Heart right ventricle (tissue), 16 donors: Measurements from ENCODE around the gene IMPG2. TPM values are rescaled to one million over a fixed set of nuclear protein-coding genes. Genes with fewer than 3 reads are reported as not detected.
A peak's percentile ranks its signal among the peaks of the same experiment; 100 is the strongest.
"Not testable (repeated sequence)": the region's sequence is repeated elsewhere in the genome, so short reads cannot be mapped to it uniquely, and the experiment has no call there.

ENCODE experiments used
- ATAC-seq, 8 donors: fragments of 200-7000 bp; cut with Tn5 transposase; one replicate each; pipeline ENCODE4 v1.9.1; 2020; ENCODE audit warnings: mild to moderate bottlenecking in 8 of 8, moderate library complexity in 8 of 8, moderate number of reproducible peaks in 1 of 8
- DNase-seq, 2 donors: peaks; one replicate each; pipeline ENCODE4 v3.0.0-alpha.2; 2020
- H3K27ac ChIP-seq, 10 donors: fragments of 200-600 bp; sonication (generic) in 2 of 10; one replicate each; pipeline versions ENCODE4 v1.5.0 to v1.8.0; 2020 to 2022; ENCODE audit warnings: mild to moderate bottlenecking in 3 of 10
- H3K27me3 ChIP-seq, 7 donors: fragments of 200-600 bp; one replicate each; pipeline ENCODE4 v1.8.0; 2021 to 2022; ENCODE audit warnings: mild to moderate bottlenecking in 2 of 7
- H3K36me3 ChIP-seq, 9 donors: fragments of 200-600 bp; sonication (generic) in 1 of 9; one replicate each; pipeline versions ENCODE4 v1.5.0 to v1.8.0; 2020 to 2022; ENCODE audit warnings: mild to moderate bottlenecking in 2 of 9
- H3K4me1 ChIP-seq, 9 donors: fragments of 200-600 bp; sonication (generic) in 1 of 9; one replicate each; pipeline versions ENCODE4 v1.5.0 to v1.8.0; 2020 to 2022; ENCODE audit warnings: mild to moderate bottlenecking in 4 of 9
- H3K4me3 ChIP-seq, 10 donors: fragments of 200-600 bp; sonication (generic) in 2 of 10; one replicate each; pipeline versions ENCODE4 v1.5.0 to v1.8.0; 2020 to 2022; ENCODE audit warnings: mild to moderate bottlenecking in 7 of 10, moderate library complexity in 2 of 10
- H3K9me3 ChIP-seq, 11 donors: fragments of 200-600 bp in 10 of 11; sonication (generic) in 2 of 11; one replicate each; pipeline versions ENCODE4 v1.5.0 to v1.8.0; 2013 to 2022; ENCODE audit warnings: mild to moderate bottlenecking in 2 of 11, control low read depth in 1 of 11, moderate library complexity in 1 of 11
- WGBS, 2 donors: extraction: QIAGEN DNeasy Blood & Tissue Kit; methylation state at CpG; one replicate each; pipeline ENCODE4 v1.1.7; 2013; ENCODE audit warnings: inconsistent platforms in 1 of 2; 5-methylcytosine and 5-hydroxymethylcytosine counted together
- intact Hi-C, 10 donors: fragments of 100-400 bp; cut with DNase I; formaldehyde crosslinking; loops; one replicate each; pipeline versions ENCODE4 v1.11.1 to v1.14.2; 2022
- polyA plus RNA-seq, 2 donors: library from polyadenylated mRNA; stranded (reverse); fragments of 200-250 nt; gene quantifications; one replicate each; pipeline ENCODE4 v1.2.3, GENCODE V29; 2013
- total RNA-seq, 10 donors: library from RNA; stranded (reverse); fragmentation: NEBNext Ultra II Directional in 3 of 10; extraction: Animal tissue kit (Norgen Biotek cat#: 25700) in 3 of 10; gene quantifications; one replicate each; pipeline versions ENCODE4 v1.2.1 to v1.2.4, GENCODE V29; 2021 to 2023
- TF ChIP-seq, protein P1 (sequence below), 9 donors: fragments of 200-600 bp; sonication (generic) in 2 of 9; IDR thresholded peaks; one replicate each; pipeline versions ENCODE4 v1.5.0 to v1.8.0; 2021 to 2022; ENCODE audit warnings: antibody characterized with exemption in 9 of 9, mild to moderate bottlenecking in 5 of 9, moderate library complexity in 1 of 9
- donor health status: Arrhythmogenic right ventricular cardiomyopathy.
- donor health status: ischemic (EF 13 %, LVEDD 7.1; RV severe dilation, severe dysfunction).
- donor health status: healthy with polysubstance abuse.
- donor health status: DM: no; HTN: yes; CAD: no.
- donor health status: DM: no; HTN: no; CAD: no.
- donor health status: ischemic (EF 25% LVEDD 6.9; RV normal size, moderate dysfunction).
- donor health status: ischemic (EF 25% LVEDD 5.7; RV mildly dilated, moderate dysfunction).
- donor health status: healthy.
- donor health status: DM: yes; HTN: yes; CAD: no.
- donor health status: Ischemic cardiomyopathy.
- donor health status: ischemic (EF 35%, LVEDD 5.7; RV mildly dilated, moderate dysfunction).
- donor health status: nonischemic (EF 11% LVEDD 7.7; RV severe dilation, severe dysfunction).
- donor health status: DM: yes; HTN: yes; CAD: no.
- donor health status: PGD.
- donor health status: ischemic (EF 29% LVEDD 5.4; RV normal size, mild dysfunction).
- donor health status: nonischemic (EF 23%, LVEDD 6.1; RV moderate dilation, normal function).

The IMPG2 gene
- total and polyA plus RNA-seq, 12 donors: 0.04 to 0.40 (median 0.21) TPM; not detected in 1

DNA sequence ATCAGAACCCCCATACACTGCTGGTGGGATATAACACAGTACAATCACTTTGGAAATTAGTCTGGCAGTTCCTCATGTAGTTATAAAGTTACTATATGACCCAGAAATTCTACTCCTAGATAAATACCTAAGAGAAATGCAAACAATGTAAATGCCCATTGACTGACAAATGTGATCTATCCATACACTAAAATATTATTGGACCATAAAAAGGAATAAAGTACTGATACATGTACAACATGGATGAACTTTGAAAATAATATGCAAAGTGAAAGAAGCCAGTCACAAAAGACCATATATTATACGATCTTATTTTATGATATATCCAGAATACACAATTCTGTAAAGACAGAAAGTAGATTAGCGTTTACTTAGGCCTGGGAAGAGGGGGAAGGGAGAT lies 7.8 kb downstream of the IMPG2 start:
- H3K4me1 ChIP-seq: peaks cover 0 to 6% (median 0%) of the 10 kb centered on the region in 9 donors
- H3K4me3 ChIP-seq: no peak overlapping the region
- TF ChIP-seq, protein P1, sequence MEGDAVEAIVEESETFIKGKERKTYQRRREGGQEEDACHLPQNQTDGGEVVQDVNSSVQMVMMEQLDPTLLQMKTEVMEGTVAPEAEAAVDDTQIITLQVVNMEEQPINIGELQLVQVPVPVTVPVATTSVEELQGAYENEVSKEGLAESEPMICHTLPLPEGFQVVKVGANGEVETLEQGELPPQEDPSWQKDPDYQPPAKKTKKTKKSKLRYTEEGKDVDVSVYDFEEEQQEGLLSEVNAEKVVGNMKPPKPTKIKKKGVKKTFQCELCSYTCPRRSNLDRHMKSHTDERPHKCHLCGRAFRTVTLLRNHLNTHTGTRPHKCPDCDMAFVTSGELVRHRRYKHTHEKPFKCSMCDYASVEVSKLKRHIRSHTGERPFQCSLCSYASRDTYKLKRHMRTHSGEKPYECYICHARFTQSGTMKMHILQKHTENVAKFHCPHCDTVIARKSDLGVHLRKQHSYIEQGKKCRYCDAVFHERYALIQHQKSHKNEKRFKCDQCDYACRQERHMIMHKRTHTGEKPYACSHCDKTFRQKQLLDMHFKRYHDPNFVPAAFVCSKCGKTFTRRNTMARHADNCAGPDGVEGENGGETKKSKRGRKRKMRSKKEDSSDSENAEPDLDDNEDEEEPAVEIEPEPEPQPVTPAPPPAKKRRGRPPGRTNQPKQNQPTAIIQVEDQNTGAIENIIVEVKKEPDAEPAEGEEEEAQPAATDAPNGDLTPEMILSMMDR (IDR thresholded peaks at IDR 0.05): no peak
- intact Hi-C loops: no loop called here
- no peaks in the 10 kb centered on the region for H3K27me3 ChIP-seq
- ATAC-seq (no peak), DNase-seq (no peak)
- peaks cover 0 to 25% (median 7%) of the 10 kb centered on the region in 11 donors for H3K9me3 ChIP-seq
- WGBS, 2 donors: 92 to 95% methylated on average over 2 of the region's 2 CpGs
- H3K27ac ChIP-seq: no peak overlapping the region
- H3K36me3 ChIP-seq: no peaks in the 10 kb centered on the region

DNA sequence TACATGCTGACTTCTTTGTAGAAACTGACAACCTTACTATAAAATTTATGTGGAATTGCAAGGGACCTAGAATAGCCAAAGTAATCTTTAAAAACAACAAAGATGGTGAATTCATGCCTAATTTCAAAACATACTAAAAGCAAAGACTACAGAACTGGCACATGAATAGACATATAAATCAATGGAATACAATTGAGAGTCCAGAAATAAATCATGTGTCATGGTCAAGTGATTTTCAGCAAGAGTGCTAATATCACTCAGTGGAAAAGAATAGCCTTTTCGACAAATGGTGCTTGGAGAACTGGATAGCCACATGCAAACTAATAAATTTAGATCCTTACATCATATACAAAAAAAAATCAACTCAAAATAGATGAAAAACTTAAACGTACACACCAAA lies 8.7 kb downstream of the IMPG2 start:
- H3K27me3 ChIP-seq: no peaks in the 10 kb centered on the region
- peak in 1 of 8 donors; percentile 35 for ATAC-seq
- peaks cover 0 to 6% (median 0%) of the 10 kb centered on the region in 9 donors for H3K4me1 ChIP-seq
- peaks cover 0 to 30% (median 7%) of the 10 kb centered on the region in 11 donors for H3K9me3 ChIP-seq
- H3K36me3 ChIP-seq: no peaks in the 10 kb centered on the region
- no peak overlapping the region for H3K4me3 ChIP-seq
- DNase-seq: no peak
- intact Hi-C loops: no loop called here
- TF ChIP-seq, protein P1 (IDR thresholded peaks at IDR 0.05): no peak
- WGBS, 2 donors: 63 to 72% methylated on average over 2 of the region's 2 CpGs
- no peak overlapping the region for H3K27ac ChIP-seq

DNA sequence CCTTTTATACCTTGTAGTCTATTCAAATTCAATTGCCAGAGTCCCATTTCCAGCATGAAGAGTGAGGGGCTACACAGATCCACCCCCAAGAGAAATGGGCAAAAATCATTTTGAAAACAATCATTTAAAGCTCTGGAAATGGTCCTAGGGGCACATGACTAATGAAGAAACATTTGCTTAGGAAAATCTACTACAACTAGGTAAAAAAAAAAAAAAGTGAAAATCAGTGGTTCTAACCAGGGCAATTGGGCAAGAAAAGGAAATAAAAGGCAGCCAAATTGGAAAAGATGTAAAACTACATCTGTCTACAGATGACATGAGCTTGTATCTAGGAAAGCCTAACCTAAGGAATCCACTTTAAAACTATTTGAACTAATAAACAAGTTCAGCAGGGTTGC lies 9.4 kb downstream of the IMPG2 start:
- Histone ChIP-seq H3K36me3 (no peaks in the 10 kb centered on the region), H3K27ac (no peak overlapping the region), H3K27me3 (no peaks in the 10 kb centered on the region), H3K4me1 (peaks cover 0 to 6% (median 0%) of the 10 kb centered on the region in 9 donors), H3K9me3 (peaks cover 0 to 30% (median 7%) of the 10 kb centered on the region in 11 donors), H3K4me3 (no peak overlapping the region)
- intact Hi-C loops: no loop called here
- no peak for DNase-seq
- TF ChIP-seq, protein P1 (IDR thresholded peaks at IDR 0.05): no peak
- ATAC-seq: no peak

DNA sequence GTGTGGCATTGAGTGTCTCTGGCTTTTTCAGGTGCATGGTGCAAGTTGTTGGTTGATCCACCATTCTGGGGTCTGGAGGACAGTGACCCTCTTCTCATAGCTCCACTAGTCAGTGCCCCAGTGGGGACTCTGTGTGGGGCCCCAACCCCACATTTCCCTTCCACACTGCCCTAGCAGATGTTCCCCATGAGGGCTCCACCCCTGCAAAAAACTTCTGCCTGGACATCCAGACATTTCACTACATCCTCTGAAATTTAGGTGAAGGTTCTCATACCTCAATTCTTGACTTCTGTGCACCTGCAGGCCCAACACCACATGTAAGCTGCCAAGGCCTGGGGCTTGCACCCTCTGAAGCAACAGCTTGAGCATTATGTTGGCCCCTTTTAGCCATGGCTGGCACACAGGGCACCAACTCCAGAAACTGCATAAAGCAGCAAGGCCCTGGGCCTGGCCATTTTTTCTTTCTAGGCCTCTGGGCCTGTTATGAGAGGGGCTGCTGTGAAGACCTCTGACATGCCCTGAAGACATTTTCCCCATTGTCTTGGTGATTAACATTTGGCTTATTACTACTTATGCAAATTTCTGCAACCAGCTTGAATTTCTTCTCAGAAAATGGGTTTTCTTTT lies 12.1 kb downstream of the IMPG2 start:
- not testable (repeated sequence) for DNase-seq

DNA sequence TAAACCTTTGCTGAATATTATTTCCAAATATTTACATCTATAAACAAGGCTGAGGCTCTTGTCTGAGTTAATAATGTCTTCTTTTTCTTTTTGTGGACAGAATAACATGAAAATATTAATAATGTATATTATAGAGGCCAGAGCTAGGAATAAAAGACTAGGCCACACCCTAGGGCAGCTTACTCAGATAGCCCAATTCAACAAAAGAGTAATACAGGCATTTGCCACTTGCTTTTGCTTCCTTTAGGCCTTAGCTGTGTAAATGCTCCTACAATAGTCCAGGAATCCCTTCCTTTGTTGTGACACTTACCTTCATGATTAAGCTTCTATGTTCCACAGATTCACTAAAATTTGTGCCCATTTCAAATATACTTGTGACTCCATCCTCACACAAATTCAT lies 16.5 kb downstream of the IMPG2 start:
- H3K27me3 ChIP-seq: no peaks in the 10 kb centered on the region
- H3K4me1 ChIP-seq: no peaks in the 10 kb centered on the region
- DNase-seq: no peak
- intact Hi-C loops: no loop called here
- no peak for ATAC-seq
- H3K27ac ChIP-seq: no peak overlapping the region
- H3K4me3 ChIP-seq: no peak overlapping the region
- TF ChIP-seq, protein P1 (IDR thresholded peaks at IDR 0.05): no peak
- H3K9me3 ChIP-seq: peaks cover 0 to 18% (median 7%) of the 10 kb centered on the region in 11 donors
- no peaks in the 10 kb centered on the region for H3K36me3 ChIP-seq

More for the DNA sequence above, 12.1 kb downstream of the IMPG2 start:
- H3K36me3 ChIP-seq, H3K4me1 ChIP-seq, H3K27me3 ChIP-seq, ATAC-seq, H3K4me3 ChIP-seq, intact Hi-C loops, H3K27ac ChIP-seq: not testable (repeated sequence)
- peaks cover 0 to 30% (median 7%) of the 10 kb centered on the region in 11 donors for H3K9me3 ChIP-seq
